Psoas muscle (tissue), 8 donors: ENCODE data around the gene CNNM4. TPM values are rescaled to one million over a fixed set of nuclear protein-coding genes. Genes with fewer than 3 reads are reported as not detected.

Experiments
- ATAC-seq, 4 donors: fragments of 200-7000 bp; cut with Tn5 transposase; one replicate each; pipeline ENCODE4 v1.9.1; 2020; ENCODE audit warnings: moderate library complexity in 3 of 4, mild to moderate bottlenecking in 2 of 4
- DNase-seq, 2 donors: peaks; one replicate each; pipeline ENCODE4 v3.0.0-alpha.2; 2020
- H3K27ac ChIP-seq: fragments of 200-600 bp; one replicate; pipeline ENCODE4 v1.8.0; 2022
- H3K27me3 ChIP-seq, 3 donors: fragments of 200-600 bp in 1 of 3; one replicate each; pipeline versions ENCODE4 v1.6.1 to v1.8.0; 2013 to 2022; ENCODE audit warnings: low read length in 2 of 3, mild to moderate bottlenecking in 2 of 3, moderate library complexity in 1 of 3; ENCODE audit not compliant: insufficient read depth in 3 of 3
- H3K36me3 ChIP-seq, 2 donors: fragments of 200-600 bp in 1 of 2; one replicate each; pipeline versions ENCODE4 v1.6.1 to v1.8.0; 2013 to 2022; ENCODE audit warnings: low read depth in 1 of 2, mild to moderate bottlenecking in 1 of 2, moderate library complexity in 1 of 2; ENCODE audit not compliant: insufficient read depth in 1 of 2
- H3K4me1 ChIP-seq: fragments of 200-600 bp; one replicate; pipeline ENCODE4 v1.8.0; 2022
- H3K4me3 ChIP-seq: fragments of 200-600 bp; one replicate; pipeline ENCODE4 v1.8.0; 2022; ENCODE audit warnings: mild to moderate bottlenecking
- H3K9me3 ChIP-seq: fragments of 200-600 bp; one replicate; pipeline ENCODE4 v1.8.0; 2022
- CTCF ChIP-seq: fragments of 200-600 bp; IDR thresholded peaks from one replicate; pipeline ENCODE4 v1.8.0; 2022; ENCODE audit warnings: antibody characterized with exemption
- WGBS, 3 donors: extraction: QIAGEN DNeasy Blood & Tissue Kit; methylation state at CpG; one replicate each; pipeline versions ENCODE4 v1.1.6 to v1.1.7; 2013; 5-methylcytosine and 5-hydroxymethylcytosine counted together
- intact Hi-C, 2 donors: fragments of 100-400 bp; cut with DNase I; formaldehyde crosslinking; loops; one replicate each; pipeline versions ENCODE4 v1.11.0 to v1.14.2; 2022
- polyA plus RNA-seq, 3 donors: library from polyadenylated mRNA; stranded (reverse); fragments of 200-250 nt; gene quantifications; one replicate each; pipeline ENCODE4 v1.2.3, GENCODE V29; 2013
- total RNA-seq, 4 donors: library from RNA; stranded (reverse); fragmentation: NEBNext Ultra II Directional in 2 of 4; extraction: Animal tissue kit (Norgen Biotek cat#: 25700) in 2 of 4; gene quantifications; one replicate each; pipeline versions ENCODE4 v1.2.1 to v1.2.4, GENCODE V29; 2021 to 2023
- donor health status: healthy with polysubstance abuse.
- donor health status: DM: no; HTN: no; CAD: no; lungs with moderate emphysema.
- donor health status: Bipolar disorder and iron deficiency.
- donor health status: healthy.
- donor health status: DM: yes; HTN: yes; CAD: no.
- donor health status: DM: no; HTN: no; CAD: no.
- donor health status: DM: no; HTN: no; CAD: no.
- donor health status: DM: yes; HTN: yes; CAD: no.

The CNNM4 gene
- total and polyA plus RNA-seq, 7 donors = 2.7 to 28.8 (median 12.2) TPM

GRCh38 chr2:96843538-96844268 lies 83.0 kb downstream of the CNNM4 start, which contains the start of gene ANKRD23:
TSS of gene ANKRD23 (minus strand) at chr2:96844021. CDS start at chr2:96843992, 29 bp downstream.
- peaks cover 39% of the 10 kb centered on the region for H3K4me1 ChIP-seq
- WGBS, 3 donors = 38 to 58% (median 42%) methylated on average over 14 of the region's 14 CpGs
- ATAC-seq (peak; percentile 74 to 77 (median 76)), DNase-seq (peak; percentile 72 to 92)
- peak within 1 kb of the TSS; percentile 97 for H3K27ac ChIP-seq
- peak within 1 kb of the TSS; percentile 71 for H3K4me3 ChIP-seq
- no peak for TF ChIP-seq CTCF
- no peaks in the 10 kb centered on the region for H3K9me3 ChIP-seq
- peaks cover 0 to 60% of the 10 kb centered on the region in 2 donors for H3K36me3 ChIP-seq
- intact Hi-C loops = no loop called here
- no peaks in the 10 kb centered on the region for H3K27me3 ChIP-seq

- peaks cover 33% of the 10 kb centered on the region for H3K4me1 ChIP-seq
- H3K27ac ChIP-seq = peak overlapping the region; percentile 97
- no peak for TF ChIP-seq CTCF
- DNase-seq (no peak), ATAC-seq (peak; percentile 13 to 39 (median 22))
- no peaks in the 10 kb centered on the region for H3K27me3 ChIP-seq
- H3K4me3 ChIP-seq = peak overlapping the region; percentile 71
- H3K36me3 ChIP-seq = peaks cover 0 to 59% of the 10 kb centered on the region in 2 donors
- intact Hi-C loops = no loop called here
- WGBS, 3 donors = 29 to 35% (median 33%) methylated on average over 14 to 17 of the region's 17 CpGs
- no peaks in the 10 kb centered on the region for H3K9me3 ChIP-seq
Measured at GRCh38 chr2:96844405-96844808, 83.7 kb downstream of the CNNM4 start.

GRCh38 chr2:96846825-96847224 lies 86.1 kb downstream of the CNNM4 start:
- Histone ChIP-seq H3K36me3 (peaks cover 0 to 58% of the 10 kb centered on the region in 2 donors), H3K4me1 (peaks cover 14% of the 10 kb centered on the region), H3K27me3 (no peaks in the 10 kb centered on the region), H3K27ac (no peak overlapping the region), H3K9me3 (no peaks in the 10 kb centered on the region), H3K4me3 (no peak overlapping the region)
- ATAC-seq = no peak
- no peak for TF ChIP-seq CTCF
- intact Hi-C loops = no loop called here
- 91 to 95% (median 94%) methylated on average over 5 of the region's 5 CpGs for WGBS, 3 donors
- DNase-seq = no peak

GRCh38 chr2:96847586-96847985 lies 86.9 kb downstream of the CNNM4 start:
- ATAC-seq (no peak), DNase-seq (no peak)
- no peak for TF ChIP-seq CTCF
- Histone ChIP-seq H3K4me1 (peaks cover 14% of the 10 kb centered on the region), H3K36me3 (peaks cover 2 to 62% of the 10 kb centered on the region in 2 donors), H3K27me3 (no peaks in the 10 kb centered on the region), H3K27ac (no peak overlapping the region), H3K4me3 (no peak overlapping the region), H3K9me3 (no peaks in the 10 kb centered on the region)
- WGBS, 3 donors = 69 to 79% (median 72%) methylated on average over 10 of the region's 10 CpGs
- intact Hi-C loops = no loop called here
